Astrocyte of the spinal cord (primary cell): Measurements from ENCODE around the gene TXNDC5.

Experiments used
- DNase-seq: peaks from one replicate; pipeline ENCODE4 v3.0.0; 2011; ENCODE audit warnings: low read depth, low spot score
- H3K4me3 ChIP-seq: 2 replicates; pipeline ENCODE4 v1.5.1; 2011; ENCODE audit warnings: low read depth, mild to moderate bottlenecking, low read length, moderate library complexity
- in situ Hi-C: cut with HindIII; loops from 2 replicates; pipeline ENCODE4 v1.10.0; 2017; ENCODE audit warnings: low sequenced_read_pairs
- TF ChIP-seq, protein P1 (sequence below): IDR thresholded peaks from 2 replicates; pipeline ENCODE4 v1.5.1; 2012; ENCODE audit warnings: low read depth, mild to moderate bottlenecking, low read length, inconsistent platforms

The TXNDC5 gene

DNA sequence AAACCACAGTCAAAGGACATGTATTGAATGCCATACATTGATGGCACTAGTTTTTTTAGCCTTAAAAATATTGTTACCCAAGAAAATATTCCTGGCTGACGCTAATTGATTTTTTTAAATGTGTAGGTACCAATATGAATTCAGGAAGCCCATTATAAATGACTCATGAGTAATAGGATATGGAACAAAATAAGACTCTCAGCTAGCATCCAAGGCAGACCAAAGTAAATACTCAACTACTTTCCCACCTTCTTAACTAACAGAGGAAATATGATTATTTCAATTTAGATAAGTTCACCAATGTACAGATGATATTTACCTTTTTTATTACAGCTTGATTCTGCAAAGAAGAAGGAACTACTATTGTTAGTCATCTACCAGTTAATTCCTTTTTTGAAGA is 43.2 kb upstream of the TXNDC5 start:
- DNase-seq = no peak
- no peak overlapping the region for H3K4me3 ChIP-seq
- in situ Hi-C loops = no loop called here
- TF ChIP-seq, protein P1, sequence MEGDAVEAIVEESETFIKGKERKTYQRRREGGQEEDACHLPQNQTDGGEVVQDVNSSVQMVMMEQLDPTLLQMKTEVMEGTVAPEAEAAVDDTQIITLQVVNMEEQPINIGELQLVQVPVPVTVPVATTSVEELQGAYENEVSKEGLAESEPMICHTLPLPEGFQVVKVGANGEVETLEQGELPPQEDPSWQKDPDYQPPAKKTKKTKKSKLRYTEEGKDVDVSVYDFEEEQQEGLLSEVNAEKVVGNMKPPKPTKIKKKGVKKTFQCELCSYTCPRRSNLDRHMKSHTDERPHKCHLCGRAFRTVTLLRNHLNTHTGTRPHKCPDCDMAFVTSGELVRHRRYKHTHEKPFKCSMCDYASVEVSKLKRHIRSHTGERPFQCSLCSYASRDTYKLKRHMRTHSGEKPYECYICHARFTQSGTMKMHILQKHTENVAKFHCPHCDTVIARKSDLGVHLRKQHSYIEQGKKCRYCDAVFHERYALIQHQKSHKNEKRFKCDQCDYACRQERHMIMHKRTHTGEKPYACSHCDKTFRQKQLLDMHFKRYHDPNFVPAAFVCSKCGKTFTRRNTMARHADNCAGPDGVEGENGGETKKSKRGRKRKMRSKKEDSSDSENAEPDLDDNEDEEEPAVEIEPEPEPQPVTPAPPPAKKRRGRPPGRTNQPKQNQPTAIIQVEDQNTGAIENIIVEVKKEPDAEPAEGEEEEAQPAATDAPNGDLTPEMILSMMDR = no peak

DNA sequence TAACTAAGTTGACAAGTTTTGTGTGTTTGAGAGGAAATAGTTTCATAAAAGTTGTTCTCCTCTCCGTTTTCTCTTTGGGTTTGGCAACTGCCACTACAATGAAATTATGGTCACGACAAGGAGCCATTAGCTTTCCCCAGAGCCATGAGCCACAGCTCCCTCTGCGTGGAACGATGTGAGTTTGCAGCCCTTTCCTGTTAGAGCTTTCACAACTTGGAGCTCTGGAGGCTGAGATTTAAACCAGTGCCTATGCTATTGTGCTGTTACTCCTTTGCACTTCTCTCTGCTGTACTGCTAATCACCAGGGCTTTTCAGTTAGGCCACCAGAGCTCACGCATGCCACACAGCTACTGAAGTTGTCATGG is 29.3 kb upstream of the TXNDC5 start:
- no peak overlapping the region for H3K4me3 ChIP-seq
- TF ChIP-seq, protein P1 = no peak
- in situ Hi-C loops = no loop called here
- DNase-seq = no peak

DNA sequence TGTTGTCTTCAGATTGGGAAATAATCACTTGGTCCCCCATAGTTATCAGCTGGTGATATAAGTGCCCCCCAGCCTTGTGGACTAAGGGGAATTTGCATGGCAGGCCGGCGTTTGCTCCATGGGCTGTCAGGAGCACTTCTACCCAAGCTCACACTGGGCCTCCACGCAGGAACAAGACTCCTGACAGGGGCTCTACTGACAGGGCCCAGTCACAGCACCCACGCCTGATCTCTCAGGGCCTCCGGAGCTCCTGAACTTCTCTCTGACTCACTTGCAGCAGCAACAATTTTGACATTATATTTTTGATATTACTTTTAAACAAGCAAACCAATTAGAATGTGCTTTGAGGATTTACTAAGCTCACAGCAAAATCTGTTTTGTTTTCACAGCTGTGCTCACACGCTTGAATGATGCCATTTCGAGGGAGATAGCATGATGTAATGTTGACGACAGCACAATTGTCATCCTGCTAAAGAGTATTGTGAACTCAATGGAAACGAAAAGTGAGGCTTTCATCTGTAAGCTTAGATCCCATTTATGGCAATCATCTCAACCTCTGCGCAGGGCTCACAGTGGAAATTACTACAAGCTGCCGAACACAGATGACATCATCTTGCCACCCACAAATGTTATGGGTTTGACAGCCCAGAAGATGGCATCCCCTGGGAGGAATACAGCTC is 28.7 kb upstream of the TXNDC5 start:
- in situ Hi-C loops = no loop called here
- peak; percentile 27 for DNase-seq
- no peak overlapping the region for H3K4me3 ChIP-seq
- TF ChIP-seq, protein P1 = no peak

DNA sequence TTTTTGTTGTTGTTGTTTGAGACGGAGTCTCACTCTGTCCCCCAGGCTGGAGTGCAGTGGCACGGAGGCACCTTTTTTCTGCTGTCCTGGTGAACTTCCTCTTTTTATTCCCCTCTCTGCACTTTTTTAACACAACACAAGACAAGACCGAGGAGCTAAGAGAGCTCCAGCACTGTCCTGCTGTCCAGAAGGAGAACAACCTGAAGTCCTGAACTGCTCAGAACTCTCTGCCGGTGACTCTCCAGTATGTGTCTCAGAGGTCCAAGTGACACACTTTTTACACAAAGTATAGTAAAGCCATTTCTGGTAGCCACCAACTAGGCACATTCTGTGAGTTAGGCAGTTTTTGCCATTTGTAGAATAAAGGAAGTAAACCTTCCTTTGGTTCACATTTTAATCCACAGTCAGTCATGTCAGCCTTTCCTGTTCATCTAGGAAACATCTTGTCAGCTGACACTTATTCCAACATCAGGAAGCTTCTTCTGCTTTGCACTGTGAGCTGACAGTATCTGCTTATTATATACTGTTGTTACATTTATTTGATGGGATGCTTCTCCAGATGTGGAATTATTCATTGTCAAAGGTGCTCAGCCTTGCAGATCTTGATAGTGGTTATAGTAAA is 28.1 kb upstream of the TXNDC5 start:
- in situ Hi-C loops = no loop called here
- H3K4me3 ChIP-seq = no peak overlapping the region
- DNase-seq = no peak
- TF ChIP-seq, protein P1 = no peak

DNA sequence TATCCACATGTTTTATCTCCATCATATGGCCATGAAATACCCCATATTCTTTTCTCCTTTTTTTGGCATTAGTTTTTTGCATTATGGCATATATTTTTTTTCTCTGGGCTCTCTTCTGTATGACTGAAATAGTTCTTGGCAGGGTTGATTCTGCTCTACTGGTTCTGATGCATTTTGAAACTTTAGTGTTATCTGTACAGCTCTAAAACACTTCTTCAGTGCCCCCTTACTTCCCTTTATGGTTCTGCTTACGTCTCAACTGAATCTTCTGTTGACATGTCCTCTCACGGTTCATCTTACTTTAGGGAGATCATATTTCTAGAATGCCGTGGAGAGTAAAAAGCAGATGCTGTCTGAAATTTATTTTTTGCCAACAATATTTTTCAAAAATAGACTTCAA is 23.2 kb upstream of the TXNDC5 start:
- TF ChIP-seq, protein P1 = no peak
- in situ Hi-C loops = no loop called here
- no peak for DNase-seq
- no peak overlapping the region for H3K4me3 ChIP-seq

DNA sequence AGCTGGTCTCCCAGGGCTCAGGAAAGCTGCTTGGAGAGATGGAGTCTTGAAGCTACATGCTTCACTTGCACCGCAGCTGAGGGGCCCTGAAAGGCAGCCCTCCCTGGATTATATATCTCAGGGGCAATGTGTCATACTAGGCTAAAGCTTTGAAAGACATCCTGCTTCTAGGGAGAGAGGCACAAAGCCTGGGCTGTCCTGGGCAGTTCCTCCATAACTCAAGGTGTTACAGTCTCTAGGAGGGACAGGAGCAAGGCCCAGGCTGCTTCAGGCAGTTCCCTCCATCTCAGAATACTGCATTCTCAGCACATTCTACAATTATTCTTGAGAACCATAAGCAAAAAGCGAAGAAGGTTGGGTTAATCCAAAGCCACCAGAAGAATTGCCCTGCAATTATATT is 22.0 kb upstream of the TXNDC5 start:
- no peak for DNase-seq
- TF ChIP-seq, protein P1 = no peak
- in situ Hi-C loops = no loop called here
- no peak overlapping the region for H3K4me3 ChIP-seq
